GM21381 (cell line): Measurements from ENCODE around the gene SSTR5.

ENCODE experiments used
- ATAC-seq: cut with Tn5 transposase; IDR thresholded peaks from one replicate; pipeline ENCODE4 v1.9.1; 2021; ENCODE audit warnings: mild to moderate bottlenecking, moderate library complexity; ENCODE audit not compliant: unreplicated experiment

The SSTR5 gene

GRCh38 chr16:1053700-1054368 lies 18.7 kb upstream of the SSTR5 start:
- ATAC-seq = no peak

GRCh38 chr16:1054660-1055556 lies 17.6 kb upstream of the SSTR5 start:
- no peak for ATAC-seq

- no peak for ATAC-seq
Observed at GRCh38 chr16:1055557-1055924, 17.0 kb upstream of the SSTR5 start.

GRCh38 chr16:1056196-1056595 lies 16.4 kb upstream of the SSTR5 start:
- ATAC-seq = no peak

- ATAC-seq = no peak
Observed at GRCh38 chr16:1057252-1057932, 15.2 kb upstream of the SSTR5 start.

GRCh38 chr16:1058216-1058615 lies 14.3 kb upstream of the SSTR5 start:
- ATAC-seq = no peak

- ATAC-seq = no peak
Observed at GRCh38 chr16:1059310-1059709, 13.2 kb upstream of the SSTR5 start.

GRCh38 chr16:1060416-1061340 lies 11.9 kb upstream of the SSTR5 start:
- ATAC-seq = no peak

GRCh38 chr16:1061769-1062505 lies 10.6 kb upstream of the SSTR5 start:
- no peak for ATAC-seq

- no peak for ATAC-seq
Observed at GRCh38 chr16:1062895-1063294, 9.7 kb upstream of the SSTR5 start.

- ATAC-seq = no peak
Observed at GRCh38 chr16:1063728-1064127, 8.8 kb upstream of the SSTR5 start.

- ATAC-seq = no peak
Observed at GRCh38 chr16:1065469-1066128, 6.9 kb upstream of the SSTR5 start.

GRCh38 chr16:1066584-1067172 lies 5.9 kb upstream of the SSTR5 start:
- ATAC-seq = no peak

GRCh38 chr16:1067629-1068028 lies 4.9 kb upstream of the SSTR5 start:
- ATAC-seq = no peak

- no peak for ATAC-seq
Observed at GRCh38 chr16:1068451-1068850, 4.1 kb upstream of the SSTR5 start.

- ATAC-seq = no peak
Observed at GRCh38 chr16:1069154-1069553, 3.4 kb upstream of the SSTR5 start.

- ATAC-seq = no peak
Observed at GRCh38 chr16:1070084-1070863, 2.3 kb upstream of the SSTR5 start.

GRCh38 chr16:1070864-1071408 lies 1.6 kb upstream of the SSTR5 start:
- ATAC-seq = no peak
